ENCODE data around the gene SEMA4A.
"Not testable (repeated sequence)": the region's sequence is repeated elsewhere in the genome, so short reads cannot be mapped to it uniquely, and the experiment has no call there.

SEMA4A gene

DNA sequence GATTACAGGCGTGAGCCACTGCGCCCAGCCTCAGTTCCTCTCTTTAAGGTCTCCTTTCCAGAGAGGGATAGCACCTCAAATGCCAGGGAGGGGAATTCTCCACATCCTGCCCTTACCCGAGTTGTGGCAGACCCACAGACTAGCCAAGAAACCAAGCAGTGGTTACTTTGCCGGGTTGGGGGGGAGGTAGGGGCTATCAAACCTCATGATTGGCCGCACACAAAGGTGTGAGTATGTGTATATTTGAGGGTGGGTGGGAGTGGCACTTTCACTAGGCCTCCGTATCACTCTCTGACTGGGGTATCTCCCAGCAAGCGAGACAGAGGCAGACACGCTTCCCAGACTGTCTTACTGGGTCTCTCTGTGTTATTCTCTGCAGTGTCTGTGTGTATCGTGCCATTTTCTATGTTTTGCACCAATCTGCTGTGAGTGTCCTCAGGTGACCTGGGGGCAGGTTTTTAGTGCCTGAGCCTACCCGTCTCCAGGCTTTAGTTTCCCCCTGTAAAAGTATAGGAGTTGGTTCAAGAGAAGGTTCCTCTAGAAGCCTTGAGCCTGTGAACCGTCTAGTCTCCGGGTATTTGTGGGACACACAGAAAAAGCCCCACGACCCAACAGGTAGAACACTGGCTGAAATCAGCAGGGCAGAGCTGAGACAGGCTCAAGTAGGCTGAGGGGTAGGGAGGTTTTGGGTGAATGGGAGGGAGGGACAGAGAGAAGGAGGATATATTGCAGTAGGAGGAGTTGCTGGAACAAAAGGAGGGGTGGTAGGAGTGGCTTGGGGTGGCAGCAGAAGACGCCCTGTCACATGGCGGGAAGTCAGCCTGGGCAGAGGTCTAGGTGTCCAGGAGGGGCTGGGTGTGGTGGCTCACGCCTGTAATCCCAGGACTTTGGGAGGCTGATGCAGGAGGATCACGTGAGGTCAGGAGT is 28.6 kb upstream of the SEMA4A start:
- DNase-seq (ENCODE audit: low read depth): no peak
- peak overlapping the region; percentile 8 for H3K4me3 ChIP-seq (ENCODE audit: control insufficient read depth, low read depth, low read length)

GRCh38 chr1:156125544-156125943 is 27.8 kb upstream of the SEMA4A start:
- not testable (repeated sequence) for DNase-seq (ENCODE audit: low read depth); H3K4me3 ChIP-seq (ENCODE audit: control insufficient read depth, low read depth, low read length)

More for the DNA sequence above, 28.6 kb upstream of the SEMA4A start:
- no peak for TF ChIP-seq CTCF (IDR thresholded peaks at IDR 0.05; ENCODE audit: control insufficient read depth, insufficient read depth, low read depth, low read length, missing control alignments)

DNA sequence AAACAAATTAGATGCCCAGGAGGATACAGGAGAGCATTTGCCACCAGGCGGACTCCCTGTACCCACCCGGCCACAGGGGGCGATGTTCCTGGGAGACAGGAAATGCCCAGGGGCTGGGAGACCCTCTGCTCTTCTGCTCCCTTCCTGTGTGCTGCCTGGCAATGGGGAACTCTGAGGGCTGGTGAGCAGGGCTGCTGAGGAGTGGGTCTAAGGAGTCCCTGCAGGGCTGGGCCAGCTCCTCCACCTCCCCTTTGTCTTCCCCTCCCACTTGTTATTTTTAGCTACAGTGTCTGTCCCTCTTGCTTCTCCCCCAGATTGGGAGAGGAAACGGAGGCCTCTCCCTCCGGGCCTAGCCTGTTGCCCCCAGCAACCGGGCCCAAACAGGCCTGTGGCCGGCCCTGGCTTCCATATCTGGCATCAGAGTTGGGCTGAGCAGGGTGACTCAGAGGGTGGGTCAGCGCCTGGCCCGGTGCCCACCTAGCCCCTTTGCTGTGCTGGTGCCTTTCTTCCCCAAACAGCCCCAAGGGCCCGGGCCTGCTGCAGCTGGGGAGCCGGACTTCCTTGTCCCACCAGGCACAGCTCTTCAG is 27.2 kb upstream of the SEMA4A start:
- TF ChIP-seq CTCF (IDR thresholded peaks at IDR 0.05; ENCODE audit: control insufficient read depth, insufficient read depth, low read depth, low read length, missing control alignments): peak; percentile 75

DNA sequence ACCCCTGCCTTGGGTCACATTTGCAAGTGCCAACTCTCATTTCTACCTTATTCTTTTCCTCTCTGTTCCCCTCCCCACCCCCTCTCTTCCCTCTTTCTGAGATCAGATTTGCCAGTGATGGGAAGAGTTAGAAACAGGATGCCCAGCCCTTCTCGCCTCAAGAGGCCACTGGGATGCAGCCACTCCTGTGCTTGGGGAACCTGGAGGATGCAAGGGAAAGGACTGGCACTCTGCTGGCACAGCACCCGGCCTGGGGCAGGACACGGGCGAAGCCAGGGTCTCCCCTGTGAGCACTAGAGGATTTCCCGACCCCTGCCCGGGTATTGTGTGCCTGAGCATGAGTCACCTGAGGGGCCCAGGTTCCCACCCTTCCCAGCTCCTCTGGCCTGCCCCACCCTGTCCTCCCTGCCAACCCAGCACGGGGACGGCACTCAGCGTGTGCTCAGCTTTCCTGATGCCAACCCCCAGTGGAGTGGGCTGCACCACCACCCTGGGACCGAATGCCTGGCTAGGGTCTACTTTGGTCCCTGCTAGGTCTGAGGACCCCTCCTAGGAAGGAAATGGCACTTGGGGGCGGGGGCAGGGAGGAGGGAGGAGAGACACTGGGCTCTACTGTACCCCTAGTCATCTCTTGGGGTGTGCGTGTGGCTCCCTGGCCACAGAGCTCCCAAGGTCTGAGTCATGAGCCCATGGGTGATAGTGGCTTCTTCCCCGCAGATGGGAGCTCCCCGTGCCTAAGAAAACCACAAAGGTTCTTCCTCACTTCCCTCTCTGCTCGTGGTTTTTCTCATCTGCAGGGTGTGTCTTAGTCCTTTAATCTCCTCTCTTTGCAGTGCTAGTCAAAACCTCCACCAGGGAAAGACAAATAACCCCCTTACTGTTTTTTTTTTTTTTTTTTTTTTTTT is 26.5 kb upstream of the SEMA4A start:
- peak; percentile 94 for DNase-seq (ENCODE audit: low read depth)
- no peak for TF ChIP-seq CTCF (IDR thresholded peaks at IDR 0.05; ENCODE audit: control insufficient read depth, insufficient read depth, low read depth, low read length, missing control alignments)
- H3K4me3 ChIP-seq (ENCODE audit: control insufficient read depth, low read depth, low read length): peak overlapping the region; percentile 31

More for the DNA sequence above, 27.2 kb upstream of the SEMA4A start:
- DNase-seq (ENCODE audit: low read depth): peak; percentile 88
- peak overlapping the region; percentile 31 for H3K4me3 ChIP-seq (ENCODE audit: control insufficient read depth, low read depth, low read length)

GRCh38 chr1:156128308-156128653 is 25.1 kb upstream of the SEMA4A start:
- no peak for TF ChIP-seq CTCF (IDR thresholded peaks at IDR 0.05; ENCODE audit: control insufficient read depth, insufficient read depth, low read depth, low read length, missing control alignments)
- no peak for DNase-seq (ENCODE audit: low read depth)
- H3K4me3 ChIP-seq (ENCODE audit: control insufficient read depth, low read depth, low read length): peak overlapping the region; percentile 11; the same call in 1 of the 2 replicates

- no peak for TF ChIP-seq CTCF (IDR thresholded peaks at IDR 0.05; ENCODE audit: control insufficient read depth, insufficient read depth, low read depth, low read length, missing control alignments)
- H3K4me3 ChIP-seq (ENCODE audit: control insufficient read depth, low read depth, low read length): peak overlapping the region; percentile 15
- DNase-seq (ENCODE audit: low read depth): peak; percentile 74
These were observed 24.5 kb upstream of the SEMA4A start for GRCh38 chr1:156128654-156129597.

Measured in AG09309 (cell line).